Esophagus muscularis mucosa (tissue), 4 donors: Measurements from ENCODE around the gene HSPG2.

Experiments used
- CTCF ChIP-seq, 3 experiments: fragments of 200-600 bp in 2 of 3; fragments of 450-650 bp in 1 of 3; sonication (generic) in 2 of 3; IDR thresholded peaks; one replicate each; pipeline ENCODE4 v1.5.1; 2017 to 2019; ENCODE audit warnings: antibody characterized with exemption in 3 of 3, mild to moderate bottlenecking in 2 of 3, moderate library complexity in 1 of 3
- EP300 ChIP-seq: sonication (generic); formaldehyde crosslinking; IDR thresholded peaks from one replicate; pipeline ENCODE4 v1.6.1; 2017; ENCODE audit warnings: antibody characterized with exemption
- POLR2A ChIP-seq: fragments of 450-650 bp; IDR thresholded peaks from one replicate; pipeline ENCODE4 v1.6.1; 2017; ENCODE audit warnings: antibody characterized with exemption, moderate library complexity, mild to moderate bottlenecking, low read depth
- POLR2AphosphoS5 ChIP-seq, 2 donors: sonication (generic); formaldehyde crosslinking; IDR thresholded peaks; one replicate each; pipeline ENCODE4 v1.6.1; 2017; ENCODE audit warnings: antibody characterized with exemption in 2 of 2

- TF ChIP-seq CTCF (IDR thresholded peaks at IDR 0.05) (no peak), POLR2AphosphoS5 (IDR thresholded peaks at IDR 0.05) (no peak), POLR2A (no peak), EP300 (no peak)
These were observed 71.5 kb downstream of the HSPG2 start for GRCh38 chr1:21865609-21865942.
